H9 (cell line): ENCODE data around the gene NMU. TPM values are rescaled to one million over a fixed set of nuclear protein-coding genes. Genes with fewer than 3 reads are reported as not detected.
"Not testable (repeated sequence)": the region's sequence is repeated elsewhere in the genome, so short reads cannot be mapped to it uniquely, and the experiment has no call there.

Source experiments
- DNase-seq: peaks from one replicate; pipeline ENCODE4 v3.0.0-alpha.2; 2017
- H2AFZ ChIP-seq: one replicate; pipeline ENCODE4 v1.6.1; 2013; ENCODE audit warnings: mild to moderate bottlenecking, low read length, control low read depth, moderate library complexity
- H2AK5ac ChIP-seq: 2 replicates; pipeline ENCODE4 v1.6.1; 2013; ENCODE audit warnings: low read length, control low read depth, mixed read lengths; ENCODE audit not compliant: insufficient read length
- H2BK120ac ChIP-seq: one replicate; pipeline ENCODE4 v1.6.1; 2013; ENCODE audit warnings: low read depth, mild to moderate bottlenecking, low read length, control low read depth, inconsistent platforms; ENCODE audit not compliant: poor library complexity, severe bottlenecking
- H2BK12ac ChIP-seq: 2 replicates; pipeline ENCODE4 v1.6.1; 2013; ENCODE audit warnings: low read length, control low read depth, mixed read lengths, low read depth; ENCODE audit not compliant: insufficient read length
- H2BK15ac ChIP-seq: 2 replicates; pipeline ENCODE4 v1.6.1; 2013; ENCODE audit warnings: low read depth, low read length, control low read depth
- H2BK20ac ChIP-seq: one replicate; pipeline ENCODE4 v1.6.1; 2013; ENCODE audit warnings: low read depth, mild to moderate bottlenecking, low read length, control low read depth, inconsistent platforms; ENCODE audit not compliant: poor library complexity, severe bottlenecking
- H2BK5ac ChIP-seq: 2 replicates; pipeline ENCODE4 v1.6.1; 2013; ENCODE audit warnings: low read length, control low read depth, mixed read lengths; ENCODE audit not compliant: insufficient read length
- H3K14ac ChIP-seq: 2 replicates; pipeline ENCODE4 v1.6.1; 2013; ENCODE audit warnings: low read length, control low read depth; ENCODE audit not compliant: insufficient read depth
- H3K18ac ChIP-seq: 2 replicates; pipeline ENCODE4 v1.6.1; 2013; ENCODE audit warnings: low read depth, mild to moderate bottlenecking, mixed read lengths, low read length, control low read depth; ENCODE audit not compliant: insufficient read length
- H3K23ac ChIP-seq: 2 replicates; pipeline ENCODE4 v1.6.1; 2013; ENCODE audit warnings: low read length, control low read depth, mixed read lengths, low read depth; ENCODE audit not compliant: insufficient read length
- H3K23me2 ChIP-seq: 2 replicates; pipeline ENCODE4 v1.6.1; 2013; ENCODE audit warnings: low read depth, mild to moderate bottlenecking, mixed read lengths, low read length, control low read depth; ENCODE audit not compliant: insufficient read length, poor library complexity, severe bottlenecking
- H3K27ac ChIP-seq: 2 replicates; pipeline ENCODE4 v1.5.1; 2013; ENCODE audit warnings: low read length, control low read depth, mixed read lengths, low read depth; ENCODE audit not compliant: insufficient read length
- H3K27me3 ChIP-seq: 2 replicates; pipeline ENCODE4 v1.6.1; 2013; ENCODE audit warnings: low read length, control low read depth, inconsistent platforms; ENCODE audit not compliant: insufficient read depth
- H3K4ac ChIP-seq: 2 replicates; pipeline ENCODE4 v1.6.1; 2013; ENCODE audit warnings: low read depth, mild to moderate bottlenecking, control low read depth, inconsistent platforms, low read length, moderate library complexity
- H3K4me1 ChIP-seq: 2 replicates; pipeline ENCODE4 v1.6.1; 2013; ENCODE audit warnings: low read length, control low read depth, inconsistent platforms; ENCODE audit not compliant: insufficient read depth
- H3K4me2 ChIP-seq: 2 replicates; pipeline ENCODE4 v1.6.1; 2013; ENCODE audit warnings: low read length, control low read depth, mixed read lengths; ENCODE audit not compliant: insufficient read length, insufficient read depth
- H3K56ac ChIP-seq: 2 replicates; pipeline ENCODE4 v1.6.1; 2013; ENCODE audit warnings: low read depth, mild to moderate bottlenecking, mixed read lengths, low read length, control low read depth; ENCODE audit not compliant: insufficient read length
- H3K79me1 ChIP-seq: 2 replicates; pipeline ENCODE4 v1.6.1; 2013; ENCODE audit warnings: low read depth, mild to moderate bottlenecking, moderate library complexity, low read length, control low read depth, inconsistent platforms; ENCODE audit not compliant: insufficient read depth, poor library complexity, severe bottlenecking
- H3K79me2 ChIP-seq: 2 replicates; pipeline ENCODE4 v1.6.1; 2013; ENCODE audit warnings: low read length, control low read depth, inconsistent platforms; ENCODE audit not compliant: insufficient read depth
- H3K9ac ChIP-seq: 2 replicates; pipeline ENCODE4 v1.6.1; 2013; ENCODE audit warnings: low read length, control low read depth, mixed read lengths; ENCODE audit not compliant: insufficient read length; ENCODE audit errors: extremely low read depth
- H3K9me3 ChIP-seq: one replicate; pipeline ENCODE4 v1.6.1; 2013; ENCODE audit warnings: low read depth, low read length, inconsistent platforms; ENCODE audit not compliant: control insufficient read depth
- H3T11ph ChIP-seq: one replicate; pipeline ENCODE4 v1.6.1; 2013; ENCODE audit warnings: mild to moderate bottlenecking, low read length, control low read depth, inconsistent platforms
- H4K20me1 ChIP-seq: one replicate; pipeline ENCODE4 v1.6.1; 2013; ENCODE audit not compliant: control insufficient read depth, insufficient read length, insufficient read depth
- H4K5ac ChIP-seq: 2 replicates; pipeline ENCODE4 v1.6.1; 2013; ENCODE audit warnings: low read depth, mild to moderate bottlenecking, mixed read lengths, low read length, control low read depth; ENCODE audit not compliant: insufficient read length
- H4K8ac ChIP-seq: replicated peaks from 2 replicates; pipeline ENCODE4 v1.6.1; 2013; ENCODE audit warnings: low read length, control low read depth, mixed read lengths, low read depth; ENCODE audit not compliant: insufficient read length
- H4K91ac ChIP-seq: 2 replicates; pipeline ENCODE4 v1.6.1; 2013; ENCODE audit warnings: low read depth, mild to moderate bottlenecking, moderate library complexity, mixed read lengths, low read length, control low read depth; ENCODE audit not compliant: insufficient read length
- H3K27ac Mint-ChIP-seq, 3 experiments: 2 replicates in 2 of 3; 3 replicates in 1 of 3; pipeline ENCODE4 v1.8.0; 2020 to 2021; ENCODE audit warnings: mixed read lengths in 3 of 3, mild to moderate bottlenecking in 1 of 3, moderate library complexity in 1 of 3
- H3K27me3 Mint-ChIP-seq: 2 replicates; pipeline ENCODE4 v1.8.0; 2021; ENCODE audit warnings: low read depth, mild to moderate bottlenecking, moderate library complexity, mixed read lengths
- H3K36me3 Mint-ChIP-seq, 3 experiments: 2 replicates in 2 of 3; 3 replicates in 1 of 3; pipeline ENCODE4 v1.8.0; 2020 to 2021; ENCODE audit warnings: low read depth in 3 of 3, mixed read lengths in 3 of 3; ENCODE audit not compliant: insufficient read depth in 1 of 3
- H3K4me1 Mint-ChIP-seq, 2 experiments: 2 replicates each; pipeline ENCODE4 v1.8.0; 2020; ENCODE audit warnings: mixed read lengths in 2 of 2
- H3K4me3 Mint-ChIP-seq, 2 experiments: 2 replicates in 1 of 2; 3 replicates in 1 of 2; pipeline ENCODE4 v1.8.0; 2020 to 2021; ENCODE audit warnings: mild to moderate bottlenecking in 2 of 2, mixed read lengths in 2 of 2, moderate library complexity in 1 of 2
- H3K9me3 Mint-ChIP-seq, 2 experiments: 2 replicates in 1 of 2; 3 replicates in 1 of 2; pipeline ENCODE4 v1.8.0; 2020; ENCODE audit warnings: mild to moderate bottlenecking in 2 of 2, mixed read lengths in 2 of 2, moderate library complexity in 1 of 2
- CTCF ChIP-seq: fragments of 200-600 bp; sonication (generic); conservative IDR thresholded peaks from 3 replicates; pipeline ENCODE4 v1.8.0; 2021; ENCODE audit warnings: antibody characterized with exemption, mild to moderate bottlenecking
- WGBS: extraction: QIAGEN DNeasy Blood & Tissue Kit; methylation state at CpG from one replicate; pipeline ENCODE4 v1.1.7; 2013; ENCODE audit warnings: missing lambda C conversion rate, low lambda C conversion rate, mixed read lengths; ENCODE audit not compliant: insufficient read length; ENCODE audit errors: extremely low coverage; 5-methylcytosine and 5-hydroxymethylcytosine counted together
- total RNA-seq: library from RNA; stranded (reverse); gene quantifications from 2 replicates; pipeline ENCODE4 v1.2.1, GENCODE V29; 2021

Gene NMU
- total RNA-seq, 1 experiment from 2014 or later, result 12.9 TPM

- H2BK20ac ChIP-seq, result no peak overlapping the region
- H3K18ac ChIP-seq, result no peak overlapping the region
- H2BK12ac ChIP-seq, result no peak overlapping the region
- Mint-ChIP-seq H3K27me3 (no peaks in the 10 kb centered on the region), H3K27ac (no peak overlapping the region), H3K4me1 (peaks cover 0 to 5% of the 10 kb centered on the region in 2 experiments; a peak in 2 of 4 replicates), H3K9me3 (peaks cover 12 to 16% of the 10 kb centered on the region in 2 experiments; a peak in 4 of 5 replicates), H3K36me3 (peaks cover 0 to 13% (median 0%) of the 10 kb centered on the region in 3 experiments; a peak in 4 of 7 replicates), H3K4me3 (no peak overlapping the region)
- no CpG with 5 or more reads among the region's 2 CpGs for WGBS
- no peaks in the 10 kb centered on the region for H4K20me1 ChIP-seq
- TF ChIP-seq CTCF, result no peak
- H3K27me3 ChIP-seq, result no peaks in the 10 kb centered on the region
- H2AFZ ChIP-seq, result no peak overlapping the region
- no peaks in the 10 kb centered on the region for H3K23me2 ChIP-seq
- no peak overlapping the region for H3K14ac ChIP-seq
- H3K56ac ChIP-seq, result no peak overlapping the region
- H3K9me3 ChIP-seq, result no peaks in the 10 kb centered on the region
- no peak overlapping the region for H3K9ac ChIP-seq
- H4K8ac ChIP-seq, result no peak overlapping the region
- no peak overlapping the region for H3K4ac ChIP-seq
- H3K23ac ChIP-seq, result no peak overlapping the region
- no peak overlapping the region for H2BK5ac ChIP-seq
- no peak overlapping the region for H3T11ph ChIP-seq
- H4K5ac ChIP-seq, result no peak overlapping the region
- no peak for DNase-seq
- H2BK15ac ChIP-seq, result no peak overlapping the region
- no peak overlapping the region for H2BK120ac ChIP-seq
- H3K79me2 ChIP-seq, result no peaks in the 10 kb centered on the region
- no peaks in the 10 kb centered on the region for H3K4me1 ChIP-seq
- H3K79me1 ChIP-seq, result no peaks in the 10 kb centered on the region
- no peak overlapping the region for H3K27ac ChIP-seq
- no peak overlapping the region for H3K4me2 ChIP-seq
- no peak overlapping the region for H4K91ac ChIP-seq
- no peak overlapping the region for H2AK5ac ChIP-seq
These were observed 47.9 kb downstream of the NMU start for GRCh38 chr4:55588160-55588559.

GRCh38 chr4:55582773-55583172 lies 53.3 kb downstream of the NMU start:
- H3K4me1 ChIP-seq, H3K4me3 Mint-ChIP-seq, H3K18ac ChIP-seq, H4K5ac ChIP-seq, H3K27me3 Mint-ChIP-seq, H2BK12ac ChIP-seq, H2BK120ac ChIP-seq, H2AFZ ChIP-seq, H3K23ac ChIP-seq, H3K79me2 ChIP-seq, H3K14ac ChIP-seq, H4K91ac ChIP-seq, H3K27ac ChIP-seq, H2BK15ac ChIP-seq, H3T11ph ChIP-seq, H3K9ac ChIP-seq, H4K20me1 ChIP-seq, H2BK5ac ChIP-seq, H3K4ac ChIP-seq, H2BK20ac ChIP-seq, H3K4me1 Mint-ChIP-seq, H2AK5ac ChIP-seq, H3K79me1 ChIP-seq, H3K56ac ChIP-seq, H4K8ac ChIP-seq, H3K27me3 ChIP-seq, H3K4me2 ChIP-seq, H3K23me2 ChIP-seq, H3K9me3 ChIP-seq, DNase-seq, H3K27ac Mint-ChIP-seq: not testable (repeated sequence)
- Mint-ChIP-seq H3K9me3 (peaks cover 19 to 26% of the 10 kb centered on the region in 2 experiments), H3K36me3 (peaks cover 2 to 13% (median 3%) of the 10 kb centered on the region in 3 experiments)
- WGBS, result no CpG with 5 or more reads among the region's 2 CpGs
